ENCODE measurements around the gene CSF2RB. TPM values are rescaled to one million over a fixed set of nuclear protein-coding genes. Genes with fewer than 3 reads are reported as not detected.

The CSF2RB gene
- total and polyA plus RNA-seq, 2 donors (not counting 3 experiments of a cell fraction or from before 2014, with no cell fraction given), result 20.6 to 68.2 TPM

GRCh38 chr22:36864454-36865215 is 48.8 kb upstream of the CSF2RB start:
- TF ChIP-seq, protein P1, sequence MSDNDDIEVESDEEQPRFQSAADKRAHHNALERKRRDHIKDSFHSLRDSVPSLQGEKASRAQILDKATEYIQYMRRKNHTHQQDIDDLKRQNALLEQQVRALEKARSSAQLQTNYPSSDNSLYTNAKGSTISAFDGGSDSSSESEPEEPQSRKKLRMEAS (IDR thresholded peaks at IDR 0.05; ENCODE audit: insufficient read depth, insufficient read length), result no peak
- no peak for TF ChIP-seq JUN (IDR thresholded peaks at IDR 0.05; ENCODE audit: borderline replicate concordance, insufficient read depth, insufficient read length, low read depth)
- H3K36me3 ChIP-seq (ENCODE audit: control insufficient read depth in 2 of 2, extremely low read depth in 1 of 2, insufficient read depth in 2 of 2, low read length in 2 of 2), result no peaks in the 10 kb centered on the region
- FAIRE-seq (no peak), DNase-seq (ENCODE audit: low read depth, low spot score) (no peak)
- H3K9me1 ChIP-seq (replicated peaks; ENCODE audit: control insufficient read depth, extremely low read depth, insufficient read depth, low read length), result no peaks in the 10 kb centered on the region
- no TSS peak for BruUV-seq (replicated peaks)
- H3K9ac ChIP-seq (replicated peaks; ENCODE audit: extremely low read depth, insufficient read depth, low read length), result no peak overlapping the region
- dilution Hi-C loops (cut with MboI; ENCODE audit: extremely low pct_ligation_motif_present, low sequenced_read_pairs), result no loop called here
- no peaks in the 10 kb centered on the region for H3K9me3 ChIP-seq (replicated peaks; ENCODE audit: control insufficient read depth, insufficient read depth, low read length)
- H3K27me3 ChIP-seq (ENCODE audit: control insufficient read depth in 2 of 2, insufficient read depth in 2 of 2, low read length in 2 of 2), result peaks cover 0 to 2% of the 10 kb centered on the region in 2 experiments
- H3K27ac ChIP-seq (ENCODE audit: insufficient read depth, low read depth, low read length), result no peak overlapping the region
- intact Hi-C loops (cut with micrococcal nuclease), result no loop called here
- CTCF ChIA-PET, result interaction anchor here (1.0 to 3.1 kb wide), 2 partner anchors 9 to 14 kb away, joined by 3 to 21 read pairs; no protein-coding TSS in a partner anchor
- POLR2A ChIA-PET, result no interaction called here
- no peak overlapping the region for H3K4me2 ChIP-seq (ENCODE audit: insufficient read depth, low read length)
- no peak overlapping the region for H3K4me3 ChIP-seq (replicated peaks in 1 of 3; ENCODE audit: insufficient read depth in 1 of 3, low read depth in 1 of 3, low read length in 3 of 3)
- no peaks in the 10 kb centered on the region for H4K20me1 ChIP-seq (replicated peaks; ENCODE audit: control insufficient read depth, extremely low read depth, insufficient read depth, low read length)
- H3K4me1 ChIP-seq (ENCODE audit: control insufficient read depth, extremely low read depth, insufficient read depth, low read length), result no peaks in the 10 kb centered on the region
- H2AFZ ChIP-seq (ENCODE audit: low read depth, low read length), result no peak overlapping the region
- no peaks in the 10 kb centered on the region for H3K79me2 ChIP-seq (ENCODE audit: control insufficient read depth, insufficient read depth, low read length)

- CTCF ChIA-PET, result interaction anchor here (0.8 to 3.1 kb wide), 4 partner anchors 8 to 157 kb away, joined by 3 to 21 read pairs (median 4); no protein-coding TSS in a partner anchor
- Histone ChIP-seq H3K27ac (ENCODE audit: insufficient read depth, low read depth, low read length) (no peak overlapping the region), H3K4me1 (ENCODE audit: control insufficient read depth, extremely low read depth, insufficient read depth, low read length) (no peaks in the 10 kb centered on the region), H3K4me3 (replicated peaks in 1 of 3; ENCODE audit: insufficient read depth in 1 of 3, low read depth in 1 of 3, low read length in 3 of 3) (no peak overlapping the region), H3K27me3 (ENCODE audit: control insufficient read depth in 2 of 2, insufficient read depth in 2 of 2, low read length in 2 of 2) (peaks cover 0 to 2% of the 10 kb centered on the region in 2 experiments), H2AFZ (ENCODE audit: low read depth, low read length) (no peak overlapping the region), H3K9ac (replicated peaks; ENCODE audit: extremely low read depth, insufficient read depth, low read length) (no peak overlapping the region), H3K4me2 (ENCODE audit: insufficient read depth, low read length) (no peak overlapping the region), H4K20me1 (replicated peaks; ENCODE audit: control insufficient read depth, extremely low read depth, insufficient read depth, low read length) (no peaks in the 10 kb centered on the region), H3K9me3 (replicated peaks; ENCODE audit: control insufficient read depth, insufficient read depth, low read length) (no peaks in the 10 kb centered on the region), H3K9me1 (replicated peaks; ENCODE audit: control insufficient read depth, extremely low read depth, insufficient read depth, low read length) (no peaks in the 10 kb centered on the region), H3K36me3 (ENCODE audit: control insufficient read depth in 2 of 2, extremely low read depth in 1 of 2, insufficient read depth in 2 of 2, low read length in 2 of 2) (no peaks in the 10 kb centered on the region), H3K79me2 (ENCODE audit: control insufficient read depth, insufficient read depth, low read length) (no peaks in the 10 kb centered on the region)
- POLR2A ChIA-PET, result no interaction called here
- no TSS peak for BruUV-seq (replicated peaks)
- FAIRE-seq (no peak), DNase-seq (ENCODE audit: low read depth, low spot score) (no peak)
- intact Hi-C loops (cut with micrococcal nuclease) (no loop called here), dilution Hi-C loops (cut with MboI; ENCODE audit: extremely low pct_ligation_motif_present, low sequenced_read_pairs) (no loop called here)
- no peak for TF ChIP-seq CTCF (IDR thresholded peaks at IDR 0.05; ENCODE audit: extremely low read depth in 1 of 2, insufficient read depth in 1 of 2, low read depth in 1 of 2, low read length in 2 of 2)
- TF ChIP-seq, protein P1 (IDR thresholded peaks at IDR 0.05; ENCODE audit: insufficient read depth, insufficient read length), result no peak
Measured at GRCh38 chr22:36865346-36865745, 48.1 kb upstream of the CSF2RB start.
